Liver (tissue), 3 donors: ENCODE data around the gene FRAS1.

Source experiments
- ATF3 ChIP-seq: IDR thresholded peaks from 2 replicates; pipeline ENCODE4 v1.6.1; 2016; ENCODE audit warnings: antibody characterized with exemption
- CTCF ChIP-seq: fragments of 150-350 bp; IDR thresholded peaks from 2 replicates; pipeline ENCODE4 v1.5.1; 2017; ENCODE audit warnings: improper control_type of control experiment, low read depth, low read length; ENCODE audit not compliant: missing input control
- GABPA ChIP-seq, 2 donors: IDR thresholded peaks in 1 of 2; conservative IDR thresholded peaks in 1 of 2; 2 replicates each; pipeline ENCODE4 v1.6.1; 2016; ENCODE audit warnings: antibody characterized with exemption in 2 of 2, mild to moderate bottlenecking in 1 of 2, moderate library complexity in 1 of 2
- JUND ChIP-seq, 2 donors: IDR thresholded peaks; 2 replicates each; pipeline ENCODE4 v1.6.1; 2016; ENCODE audit warnings: antibody characterized with exemption in 2 of 2
- MAX ChIP-seq: IDR thresholded peaks from 2 replicates; pipeline ENCODE4 v1.6.1; 2016; ENCODE audit warnings: antibody characterized with exemption
- NR2F2 ChIP-seq: IDR thresholded peaks from 2 replicates; pipeline ENCODE4 v1.6.1; 2016; ENCODE audit warnings: antibody characterized with exemption
- REST ChIP-seq: IDR thresholded peaks from 2 replicates; pipeline ENCODE4 v1.6.1; 2016; ENCODE audit warnings: antibody characterized with exemption, mild to moderate bottlenecking
- SP1 ChIP-seq: IDR thresholded peaks from 2 replicates; pipeline ENCODE4 v1.6.1; 2018; ENCODE audit warnings: antibody characterized with exemption, mild to moderate bottlenecking
- TAF1 ChIP-seq: conservative IDR thresholded peaks from 2 replicates; pipeline ENCODE4 v1.6.1; 2016; ENCODE audit warnings: antibody characterized with exemption, mild to moderate bottlenecking
- YY1 ChIP-seq: IDR thresholded peaks from 2 replicates; pipeline ENCODE4 v1.6.1; 2016; ENCODE audit warnings: antibody characterized with exemption, mild to moderate bottlenecking
- TF ChIP-seq, protein P1 (sequence below): IDR thresholded peaks from 2 replicates; pipeline ENCODE4 v1.6.1; 2016; ENCODE audit warnings: antibody characterized with exemption
- donor health status: healthy.
- donor health status: healthy.

DNA sequence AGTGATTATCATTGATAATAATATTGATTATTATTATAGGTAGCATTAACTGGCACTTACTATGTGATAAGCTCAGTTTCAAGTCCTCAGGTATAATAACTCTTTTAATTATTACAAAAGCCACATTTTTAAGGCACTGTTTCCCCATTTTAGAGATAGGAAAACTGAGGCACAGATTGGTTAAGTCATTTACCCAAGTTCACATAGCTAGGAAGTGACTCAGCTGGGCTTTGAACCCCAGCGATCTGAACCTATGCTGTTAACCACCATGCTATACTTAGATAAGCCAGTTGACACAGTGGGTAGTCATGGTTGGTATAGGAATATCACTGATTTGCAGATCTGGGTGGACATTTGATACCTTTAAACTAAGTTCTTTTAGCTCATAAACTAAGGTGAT, 110.4 kb downstream of the FRAS1 start:
- TF ChIP-seq MAX (no peak), CTCF (no peak), REST (no peak), JUND (IDR thresholded peaks at IDR 0.05) (no peak), GABPA (IDR thresholded peaks at IDR 0.05 in 1 of 2, conservative IDR thresholded peaks at IDR 0.05 in 1 of 2) (no peak), NR2F2 (no peak), SP1 (no peak), YY1 (no peak), TAF1 (no peak), ATF3 (no peak)
- TF ChIP-seq, protein P1, sequence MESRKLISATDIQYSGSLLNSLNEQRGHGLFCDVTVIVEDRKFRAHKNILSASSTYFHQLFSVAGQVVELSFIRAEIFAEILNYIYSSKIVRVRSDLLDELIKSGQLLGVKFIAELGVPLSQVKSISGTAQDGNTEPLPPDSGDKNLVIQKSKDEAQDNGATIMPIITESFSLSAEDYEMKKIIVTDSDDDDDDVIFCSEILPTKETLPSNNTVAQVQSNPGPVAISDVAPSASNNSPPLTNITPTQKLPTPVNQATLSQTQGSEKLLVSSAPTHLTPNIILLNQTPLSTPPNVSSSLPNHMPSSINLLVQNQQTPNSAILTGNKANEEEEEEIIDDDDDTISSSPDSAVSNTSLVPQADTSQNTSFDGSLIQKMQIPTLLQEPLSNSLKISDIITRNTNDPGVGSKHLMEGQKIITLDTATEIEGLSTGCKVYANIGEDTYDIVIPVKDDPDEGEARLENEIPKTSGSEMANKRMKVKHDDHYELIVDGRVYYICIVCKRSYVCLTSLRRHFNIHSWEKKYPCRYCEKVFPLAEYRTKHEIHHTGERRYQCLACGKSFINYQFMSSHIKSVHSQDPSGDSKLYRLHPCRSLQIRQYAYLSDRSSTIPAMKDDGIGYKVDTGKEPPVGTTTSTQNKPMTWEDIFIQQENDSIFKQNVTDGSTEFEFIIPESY, result no peak
